ENCODE data around the gene KLK7.
A peak's percentile ranks its signal among the peaks of the same experiment; 100 is the strongest.

Gene KLK7

DNA sequence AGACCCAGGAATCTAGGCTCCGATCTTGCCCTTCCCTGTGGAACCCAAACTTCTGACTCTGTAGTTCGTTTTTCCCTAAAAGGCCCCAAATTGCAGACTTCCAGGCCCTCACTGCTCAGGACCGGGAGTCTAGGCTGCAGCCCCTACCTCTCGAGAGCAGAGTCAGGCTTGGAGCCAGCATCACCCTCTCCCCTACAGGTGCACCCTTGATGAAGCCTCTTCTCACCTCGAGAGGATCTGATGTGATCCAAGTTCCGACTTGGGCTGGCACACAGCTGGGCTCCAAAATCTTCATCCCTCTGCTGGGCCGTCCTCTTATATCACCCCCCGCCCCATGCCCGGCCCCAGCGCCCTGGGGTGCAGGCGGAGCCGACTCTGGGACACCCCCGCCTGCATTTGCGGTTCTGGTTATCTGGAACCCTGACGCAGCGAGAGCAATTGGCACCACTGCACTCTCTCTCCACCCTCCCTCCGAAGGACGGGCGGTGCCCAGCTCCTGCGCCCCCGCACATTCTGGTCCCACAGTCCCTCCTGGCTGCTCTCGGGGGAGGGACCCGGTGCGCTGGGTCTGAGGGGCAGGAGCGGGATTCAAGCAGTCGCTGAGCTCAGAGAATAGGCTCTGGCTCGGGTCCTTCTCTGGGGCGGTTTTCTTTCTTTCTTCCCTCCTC lies at the start of gene KLK7:
Gene KLK7 (minus strand): TSS at position 293 of the 668 bp plus-strand sequence. CDS start 1,518 bp downstream, outside the sequence.
- no peak for DNase-seq

DNA sequence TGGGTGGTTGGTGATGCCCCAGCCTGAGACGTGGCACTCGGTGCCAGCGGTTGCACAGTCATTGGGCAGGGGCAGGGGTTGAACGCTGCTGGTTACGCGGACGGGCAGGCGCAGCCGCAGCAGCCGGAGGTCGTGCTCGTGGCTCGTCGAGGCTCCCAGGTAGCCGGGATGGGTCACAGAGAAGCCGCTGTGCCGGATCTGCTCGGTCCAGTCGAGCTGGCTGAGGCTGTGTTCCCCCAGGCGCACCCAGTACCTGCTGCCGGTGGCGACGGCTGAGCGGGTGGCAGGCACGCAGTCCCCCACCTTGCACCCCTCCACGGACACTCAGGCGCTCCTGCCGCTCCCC lies 48.1 kb upstream of the KLK7 start:
- no peak for DNase-seq

DNA sequence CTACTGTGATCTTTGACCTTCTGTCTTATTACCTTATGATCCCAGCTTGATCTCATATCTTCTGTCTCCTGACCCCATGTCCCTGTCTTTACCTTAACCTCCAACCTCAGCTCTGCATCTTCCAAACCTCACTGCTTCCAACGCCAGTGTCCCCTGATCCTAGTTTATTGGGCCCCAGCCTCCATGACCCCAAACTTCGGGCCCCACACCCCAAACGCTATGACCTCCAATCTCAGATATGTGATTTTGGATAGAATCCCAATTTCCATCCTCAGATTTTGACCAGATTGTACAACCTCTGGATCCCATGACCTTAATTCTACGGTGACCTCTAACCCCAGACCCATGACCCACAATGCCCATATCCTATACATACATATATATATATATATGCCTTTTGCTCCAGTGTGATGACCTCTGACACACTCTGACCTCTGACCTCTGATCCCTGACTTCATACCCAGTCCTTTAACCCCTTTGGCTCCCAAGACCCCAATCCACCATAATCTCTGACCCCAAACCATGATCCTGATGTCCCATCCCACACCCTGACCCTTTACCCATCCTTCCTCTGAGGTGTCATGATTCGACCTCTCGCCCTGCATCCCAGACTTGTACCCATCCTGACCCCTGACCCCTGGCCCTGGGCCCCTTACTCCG lies 47.6 kb upstream of the KLK7 start:
- DNase-seq, result no peak

DNA sequence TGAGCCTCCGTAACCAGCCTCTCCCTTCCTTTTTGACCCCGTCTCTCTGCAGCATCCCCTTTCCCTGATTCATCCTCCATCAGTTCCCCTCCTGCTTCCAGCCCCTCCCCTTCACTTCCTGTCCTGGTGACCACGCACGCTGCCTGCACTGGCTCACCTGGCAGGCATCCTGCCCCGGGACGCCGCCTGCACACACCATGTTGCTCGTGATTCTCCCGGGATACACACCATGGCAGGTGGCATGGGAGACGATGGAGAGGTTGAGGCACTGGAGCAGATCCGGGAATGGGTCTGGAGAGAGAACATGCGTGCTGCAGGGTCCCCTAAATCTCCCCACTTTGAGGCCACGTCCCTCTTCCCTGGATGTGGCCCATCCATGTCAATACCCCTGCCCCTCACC lies 46.9 kb upstream of the KLK7 start:
- DNase-seq, result no peak

DNA sequence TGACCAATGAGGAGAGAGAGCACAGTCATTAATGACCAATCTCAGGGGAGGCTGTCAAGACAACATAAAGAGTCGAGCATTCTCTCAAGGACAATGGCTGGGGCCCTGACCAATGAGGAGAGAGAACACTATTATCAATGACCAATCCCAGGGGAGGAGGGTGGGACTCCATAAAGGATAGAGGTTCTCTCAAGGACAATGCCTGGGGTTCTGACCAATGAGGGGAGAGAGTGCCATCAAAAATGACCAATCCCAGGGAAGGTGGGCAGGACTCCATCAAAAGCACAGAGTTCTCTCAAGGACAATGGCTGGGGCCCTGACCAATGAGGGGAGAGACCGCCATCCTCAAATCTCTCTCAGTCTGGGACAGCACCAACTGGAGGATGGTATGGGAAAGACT lies 46.0 kb upstream of the KLK7 start:
- DNase-seq, result no peak

DNA sequence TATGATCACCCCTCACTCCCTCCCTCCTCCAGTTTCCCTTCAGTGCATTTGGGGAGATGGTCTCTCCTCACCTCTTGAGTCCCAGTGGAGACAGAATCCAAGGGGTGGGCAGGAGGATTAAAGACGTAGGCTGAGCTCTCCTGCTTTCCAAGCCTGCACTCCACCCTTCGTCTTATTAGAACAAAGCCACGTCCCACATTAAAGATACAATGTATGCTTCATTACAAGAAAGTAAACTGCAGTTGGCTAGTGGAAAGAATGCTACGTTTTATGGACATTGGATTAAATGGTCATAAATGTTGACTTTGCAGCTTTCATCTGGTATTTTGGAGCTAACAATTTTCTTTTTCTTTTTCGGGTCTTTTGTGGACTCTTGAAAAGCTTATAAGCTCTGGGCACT lies 44.2 kb upstream of the KLK7 start:
- no peak for DNase-seq

DNA sequence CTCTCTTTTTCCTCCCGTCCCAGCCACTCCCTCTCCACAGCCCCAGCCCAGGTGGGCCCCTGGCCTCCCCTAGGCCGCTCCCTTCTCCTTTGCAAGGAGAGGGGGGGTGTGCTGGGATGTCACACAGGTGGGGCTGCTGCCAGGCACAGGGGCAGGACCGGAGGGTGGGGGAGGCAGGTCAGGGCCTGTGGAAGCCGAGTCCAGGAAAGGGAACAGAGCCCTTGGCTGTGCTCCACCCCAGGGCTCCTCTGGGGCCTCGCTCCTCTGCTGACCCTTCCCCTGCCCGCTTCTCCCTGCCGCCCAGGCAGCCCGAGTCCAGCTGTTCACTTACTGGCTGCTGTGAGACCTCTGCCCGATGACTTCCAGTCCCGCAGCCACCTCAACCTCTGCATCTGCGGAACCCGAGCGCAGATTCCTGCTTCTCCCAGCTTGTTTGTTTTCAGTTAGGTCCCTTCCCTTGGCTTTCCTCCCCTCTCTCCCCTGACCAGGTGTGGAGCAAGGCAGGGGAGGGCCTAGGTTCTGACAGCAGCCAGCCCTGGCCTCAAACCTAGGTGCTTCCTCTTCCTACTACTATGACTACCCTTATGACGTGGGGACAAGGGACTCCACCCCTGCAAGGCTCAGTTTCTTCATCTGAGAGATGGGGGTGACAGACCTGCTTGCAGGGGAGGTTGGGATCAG lies 43.5 kb upstream of the KLK7 start:
- no peak for DNase-seq

DNA sequence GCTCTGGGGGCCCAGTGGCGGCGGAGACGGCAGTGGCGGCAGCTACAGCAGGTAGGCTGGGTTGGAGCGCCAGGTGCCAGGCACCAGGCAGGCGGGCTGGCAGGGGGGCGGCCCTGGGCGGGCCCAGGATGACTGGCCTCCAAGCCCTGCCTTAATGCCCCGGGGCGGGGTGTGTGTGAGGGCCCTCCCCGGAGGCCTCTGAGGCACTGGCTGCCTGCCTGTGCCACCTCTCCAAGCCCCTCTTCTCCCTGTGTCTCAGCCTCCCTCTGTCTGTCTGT lies 42.8 kb upstream of the KLK7 start, which contains the start of gene KLK11:
Gene KLK11 (minus strand): TSS at position 63 of the 278 bp plus-strand sequence. CDS start 985 bp downstream, outside the sequence.
- DNase-seq, result peak; percentile 50

DNA sequence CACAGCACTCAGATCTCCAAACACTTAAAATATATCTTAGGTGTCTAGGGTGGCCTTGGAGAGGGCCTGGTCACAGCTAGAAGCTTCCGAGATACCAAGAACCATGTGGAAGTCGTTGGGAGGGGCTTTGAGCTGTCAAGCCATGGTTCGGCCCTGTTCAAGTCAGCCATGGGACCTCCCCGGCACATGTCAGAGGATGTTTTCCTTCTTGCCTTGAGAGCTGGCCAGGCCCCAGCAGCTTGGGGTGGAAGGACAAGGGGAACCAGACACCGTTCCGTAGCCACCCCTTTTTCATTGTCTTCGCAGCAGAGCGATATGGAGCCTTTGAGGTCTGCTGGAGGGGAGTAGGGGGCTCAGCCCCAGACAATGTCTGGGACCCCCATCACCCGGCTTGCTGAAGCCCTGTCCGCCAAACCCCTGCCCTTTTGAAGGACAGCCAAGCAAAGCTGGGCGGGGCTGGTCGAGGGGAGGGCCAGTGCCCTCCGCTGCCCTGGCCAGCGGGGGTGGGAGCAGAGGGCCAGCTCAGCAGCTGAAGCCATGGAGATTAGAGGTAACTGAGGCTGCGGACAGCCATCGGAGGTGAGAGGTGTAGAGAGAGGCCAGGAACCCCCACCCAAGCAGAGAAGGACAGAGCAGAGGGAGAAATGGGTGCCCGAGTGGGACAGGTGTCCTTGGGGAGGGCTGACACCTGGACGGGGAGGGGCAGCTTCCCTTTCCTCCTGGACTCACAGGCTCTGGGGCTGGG lies 42.3 kb upstream of the KLK7 start:
- no peak for DNase-seq

DNA sequence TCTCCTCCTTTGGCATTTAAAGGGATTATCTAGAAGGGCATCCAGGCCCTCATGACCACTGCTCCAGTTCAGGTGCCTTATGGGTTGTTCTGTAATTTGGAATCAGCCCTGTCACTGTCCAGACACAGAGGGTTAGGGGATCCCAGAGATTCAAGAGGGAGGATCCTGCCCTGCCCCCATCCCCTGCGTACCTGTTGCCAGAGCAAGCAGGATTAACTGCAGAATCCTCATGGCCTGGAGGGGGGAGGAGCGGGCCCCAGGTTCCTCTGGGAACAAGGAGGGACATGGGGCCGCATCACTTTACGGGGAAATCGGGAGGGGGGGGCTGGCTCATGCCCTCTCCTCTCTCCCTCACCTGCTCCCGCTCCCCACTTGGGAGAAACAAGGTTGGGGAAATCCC lies 41.7 kb upstream of the KLK7 start:
- no peak for DNase-seq

DNA sequence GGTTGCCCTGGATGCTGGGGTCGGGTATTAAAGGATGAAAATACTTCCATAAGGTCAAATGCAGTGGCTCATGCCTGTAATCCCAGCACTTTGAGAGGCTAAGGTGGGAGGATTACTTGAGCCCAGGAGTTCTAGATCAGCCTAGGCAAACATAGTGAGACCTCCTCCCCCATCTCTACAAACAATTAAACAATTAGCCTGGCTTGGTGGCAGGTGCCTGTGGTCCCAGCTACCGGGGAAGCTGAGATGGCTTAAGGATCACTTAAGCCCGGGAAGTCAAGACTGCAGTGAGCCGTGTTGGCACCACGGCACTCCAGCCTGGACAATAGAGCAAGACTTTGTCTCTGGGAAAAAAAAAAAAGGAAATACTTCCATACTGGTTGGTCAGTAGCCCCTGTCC lies 41.2 kb upstream of the KLK7 start:
- peak; percentile 33 for DNase-seq

DNA sequence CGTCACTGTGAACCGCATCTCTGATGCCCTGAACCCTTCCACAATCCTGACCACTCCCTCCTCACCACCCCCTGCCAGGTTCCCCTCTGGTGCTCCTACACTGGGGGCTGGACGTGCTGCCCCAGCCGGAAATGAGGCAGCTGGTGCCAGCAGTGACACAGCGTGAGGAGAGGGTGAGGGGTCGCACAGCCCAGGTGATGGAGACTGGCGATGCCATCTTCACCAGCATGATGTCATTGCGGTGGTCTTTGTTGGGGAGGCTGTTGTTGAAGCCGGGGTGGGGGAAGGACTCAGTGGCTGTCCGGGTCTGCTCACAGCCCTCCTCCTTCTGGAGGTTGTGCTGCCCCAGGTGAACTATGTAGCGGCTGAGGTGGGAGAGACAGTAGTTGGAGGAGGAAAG lies 40.2 kb upstream of the KLK7 start:
- DNase-seq, result no peak

DNA sequence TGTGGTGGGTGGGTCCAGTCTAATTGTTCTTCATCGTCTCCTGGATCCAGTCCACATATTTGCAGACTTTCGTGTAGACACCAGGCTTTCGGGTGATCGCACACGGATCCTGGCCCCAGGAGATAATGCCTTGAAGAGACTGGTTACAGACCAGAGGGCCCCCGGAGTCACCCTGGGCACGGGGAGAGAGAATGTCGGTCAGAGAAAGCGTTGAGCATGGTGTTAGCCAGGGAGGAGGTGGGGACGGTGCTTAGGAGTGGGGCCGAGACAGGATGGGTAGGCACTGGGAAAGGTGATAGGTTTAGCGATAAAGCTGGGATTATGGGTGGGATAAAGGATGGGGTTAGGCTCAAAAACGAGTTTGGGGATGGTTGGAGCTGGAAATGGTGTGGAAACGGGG lies 38.8 kb upstream of the KLK7 start:
- DNase-seq, result no peak

DNA sequence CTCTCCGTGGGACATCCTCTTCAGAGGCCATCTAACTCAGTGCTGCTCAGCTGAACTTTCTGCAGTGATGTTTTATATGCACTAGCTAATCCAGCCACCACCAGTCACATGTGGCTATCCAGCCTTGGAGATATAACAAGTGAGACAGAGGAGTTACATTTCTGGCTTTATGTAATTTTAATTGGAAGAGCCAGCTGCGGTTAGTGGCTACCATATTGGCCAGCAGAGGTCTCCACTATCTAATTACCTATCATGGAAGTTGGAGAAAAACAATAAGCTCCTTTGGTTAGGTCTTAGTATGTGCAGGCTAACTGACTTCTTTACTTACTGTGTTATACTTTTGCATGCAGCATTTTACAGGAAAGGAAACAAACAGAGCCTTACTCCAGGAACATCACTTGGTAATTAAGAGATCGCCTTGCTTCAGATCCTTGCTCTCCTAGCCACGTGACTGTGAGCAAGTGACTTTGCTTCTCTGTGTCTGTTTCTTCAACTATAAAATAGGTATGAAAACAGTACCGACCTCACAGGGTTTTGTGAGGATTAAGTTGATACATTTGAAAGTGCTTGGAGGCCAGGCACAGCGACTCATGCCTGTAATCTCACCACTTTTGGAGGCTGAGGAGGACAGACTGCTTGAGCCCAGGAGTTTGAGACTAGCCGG lies 37.4 kb upstream of the KLK7 start:
- peak; percentile 64 for DNase-seq

DNA sequence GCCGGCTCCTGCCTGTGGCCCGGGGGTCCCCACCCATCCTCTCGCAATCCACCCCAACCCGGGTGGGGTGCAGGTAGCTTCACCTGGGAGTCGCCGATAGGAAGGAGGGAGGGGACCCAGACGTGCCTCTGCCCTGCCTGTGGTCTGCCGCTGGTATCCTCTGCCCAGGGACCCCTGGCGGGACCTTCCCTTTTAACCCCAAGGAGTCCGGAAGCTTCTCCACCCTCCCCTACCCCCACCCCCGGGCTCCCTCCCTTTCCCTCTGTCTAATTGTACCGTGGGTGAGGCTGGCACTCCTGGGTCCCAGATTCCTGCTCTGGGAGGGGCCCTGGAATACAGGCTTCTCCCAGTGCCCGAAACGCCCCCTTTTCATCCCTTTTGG lies 35.8 kb upstream of the KLK7 start, which contains the start of gene KLK10:
Gene KLK10 (minus strand): TSS at position 166 of the 382 bp plus-strand sequence. CDS start 579 bp downstream, outside the sequence.
- DNase-seq, result no peak

DNA sequence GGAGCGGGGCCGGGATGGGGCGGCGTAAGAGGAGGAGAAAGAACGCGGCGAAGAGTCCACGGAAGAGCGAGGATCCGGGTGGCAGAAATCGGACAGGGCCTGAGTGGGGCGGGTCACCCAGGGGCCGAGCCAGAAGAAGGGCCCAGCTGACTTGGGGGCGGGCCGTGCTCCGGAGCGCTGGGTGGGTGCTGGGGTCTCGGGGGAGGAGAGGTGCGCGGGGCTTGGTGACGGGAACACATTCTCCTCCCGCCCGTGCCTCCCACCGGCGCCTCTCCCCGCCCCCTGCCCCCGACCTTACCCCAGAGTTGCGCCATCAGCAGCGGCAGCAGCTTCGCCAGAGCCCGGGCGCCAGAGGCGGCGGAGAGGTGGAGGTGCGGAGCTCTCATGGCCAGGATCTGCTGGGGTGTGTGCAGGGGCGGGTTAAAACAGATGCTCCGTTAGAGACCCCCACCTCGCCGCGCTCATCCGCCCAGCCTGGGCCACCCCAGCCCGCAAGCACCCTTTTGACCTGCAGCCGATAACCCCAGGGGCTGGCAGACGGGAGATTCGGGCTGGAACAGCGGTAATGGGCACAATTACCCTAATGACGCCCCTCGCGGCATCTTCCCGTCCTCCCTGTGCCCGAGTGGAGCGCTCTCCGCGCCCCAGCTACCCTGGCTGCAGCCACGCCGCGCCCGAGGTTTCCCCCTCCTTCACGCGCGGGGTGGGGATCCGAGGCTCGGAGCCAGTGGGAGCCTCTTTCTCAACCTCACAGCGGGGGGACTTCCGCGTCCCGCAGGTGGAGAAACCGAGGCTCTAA lies 35.2 kb upstream of the KLK7 start:
- no peak for DNase-seq

DNA sequence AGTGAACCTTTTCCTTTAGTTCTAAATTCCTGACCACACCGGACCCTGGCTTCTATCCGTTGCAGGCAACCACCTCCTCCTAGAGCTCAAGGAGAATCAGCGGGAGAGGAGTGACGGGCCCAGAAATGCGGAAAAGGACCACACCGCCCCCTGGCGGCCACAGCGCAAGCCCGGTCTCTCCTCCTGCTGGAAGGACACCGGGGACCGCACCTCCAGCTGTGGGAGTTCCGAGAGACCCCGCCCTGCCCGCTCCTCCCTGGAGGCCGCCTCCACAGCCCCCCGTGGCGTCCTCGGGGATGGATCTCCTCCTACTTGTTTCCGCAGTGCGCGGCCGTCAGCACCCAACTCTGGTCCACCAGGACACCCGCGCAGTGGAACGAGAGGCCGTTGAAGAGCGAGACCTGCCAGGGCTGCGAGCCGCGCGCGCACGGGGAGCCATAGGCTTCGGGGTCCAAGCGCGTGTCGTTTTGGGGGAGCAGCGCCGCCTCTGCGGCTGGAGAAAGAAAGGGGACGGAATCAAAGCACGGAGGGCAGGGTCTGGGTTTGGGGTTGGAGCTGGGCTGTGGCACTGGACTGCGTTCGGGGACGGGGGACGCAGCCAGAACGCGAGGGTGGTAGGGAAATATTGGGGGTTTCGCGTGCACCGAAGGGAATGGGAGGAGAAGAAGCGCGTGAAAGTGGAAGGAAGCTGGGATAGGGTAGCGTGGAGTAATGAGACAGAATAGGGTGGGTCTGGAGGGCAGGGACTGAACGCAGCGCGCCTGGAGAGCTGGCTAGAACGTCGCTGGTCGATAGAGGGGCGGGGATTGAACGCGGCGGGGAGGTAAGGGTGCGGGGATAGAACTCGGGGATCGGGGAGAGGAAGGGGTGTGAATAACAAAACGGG lies 33.3 kb upstream of the KLK7 start:
- peak; percentile 41 for DNase-seq

DNA sequence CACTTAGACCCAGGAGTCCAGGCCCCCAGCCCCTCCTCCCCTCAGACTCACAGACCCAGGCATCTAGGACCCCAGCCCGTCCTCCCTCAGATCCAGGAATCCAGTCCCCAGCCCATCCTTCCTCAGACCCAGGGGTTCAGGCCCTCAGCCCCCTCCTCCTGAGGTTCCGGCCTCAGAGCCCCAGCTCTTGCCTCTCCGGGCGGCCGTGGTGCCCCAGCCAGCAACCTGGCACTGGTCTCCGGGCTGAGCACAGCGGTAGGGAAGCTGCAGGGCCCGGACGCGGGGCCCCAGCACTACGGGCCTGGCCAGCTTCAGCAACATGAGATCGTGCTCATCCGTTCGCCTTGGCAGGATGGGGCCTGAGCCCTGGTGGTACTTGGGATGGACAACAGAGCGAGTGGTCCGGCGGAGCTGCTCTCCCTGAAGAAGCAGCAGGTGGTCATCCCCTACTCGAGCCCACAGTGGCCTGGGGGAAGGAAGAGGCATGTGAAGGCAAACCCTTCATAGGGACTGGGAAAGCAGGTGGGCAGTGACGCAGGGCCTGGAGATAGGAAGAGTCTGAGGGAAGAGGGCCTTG lies 32.1 kb upstream of the KLK7 start:
- DNase-seq, result no peak

DNA sequence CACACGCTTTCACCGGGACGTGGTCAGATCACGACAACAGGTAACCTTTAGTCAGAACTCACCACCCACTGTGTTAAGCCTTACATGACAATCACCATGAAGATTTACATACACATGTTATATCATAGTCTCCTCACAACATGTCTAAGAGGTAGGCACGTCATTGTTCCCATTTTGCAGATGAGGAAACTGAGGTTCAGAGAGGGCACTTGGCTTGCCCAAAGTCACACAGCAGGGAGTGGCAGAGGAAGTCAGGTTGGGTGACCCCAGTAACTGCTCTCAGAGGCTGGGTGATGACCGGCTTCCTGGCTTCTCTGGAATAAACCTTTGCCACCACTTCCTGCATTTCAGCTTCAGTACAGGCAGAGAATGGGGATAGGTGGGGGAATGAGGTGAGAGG lies 30.5 kb upstream of the KLK7 start:
- DNase-seq, result no peak

DNA sequence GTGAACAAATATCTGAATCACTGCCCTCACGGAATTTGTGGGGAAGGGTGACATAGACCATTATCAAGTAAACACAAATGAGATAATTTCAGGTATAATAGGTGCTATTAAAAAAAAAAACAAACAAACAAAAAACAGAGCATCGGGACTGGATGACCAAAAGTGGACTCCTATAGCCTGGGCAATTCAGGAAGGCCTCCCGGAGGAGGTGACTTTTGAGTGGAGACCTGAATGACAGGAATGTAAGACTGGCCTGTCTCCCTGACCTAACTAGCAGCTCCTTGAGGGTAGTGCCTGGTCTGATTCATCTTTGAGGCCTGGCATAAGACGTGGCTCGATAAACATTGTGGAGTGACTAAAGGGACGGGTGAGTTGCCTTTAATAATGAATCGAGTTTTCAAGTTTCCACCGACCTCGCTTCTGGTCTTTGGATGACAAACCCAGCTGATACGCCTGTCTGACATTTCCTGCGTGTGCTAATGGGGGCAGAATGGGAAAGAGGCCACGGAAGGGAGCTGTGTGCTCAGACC lies 29.0 kb upstream of the KLK7 start:
- DNase-seq, result no peak

All from NCI-H1105 (cell line).